EH (cell line): ENCODE results near the gene PTPN14.
A peak's percentile ranks its signal among the peaks of the same experiment; 100 is the strongest.

Experiments used
- DNase-seq: peaks from one replicate; pipeline ENCODE4 v3.0.0-alpha.2; 2015; ENCODE audit warnings: low read depth

The PTPN14 gene

GRCh38 chr1:214397497-214397896 lies 153.9 kb downstream of the PTPN14 start:
- no peak for DNase-seq

- no peak for DNase-seq
Measured at GRCh38 chr1:214396330-214396729, 155.1 kb downstream of the PTPN14 start.

- peak; percentile 94 for DNase-seq
Measured at GRCh38 chr1:214394569-214394968, 156.8 kb downstream of the PTPN14 start.

- DNase-seq = no peak
Measured at GRCh38 chr1:214393086-214393485, 158.3 kb downstream of the PTPN14 start.

GRCh38 chr1:214391873-214392645 lies 159.3 kb downstream of the PTPN14 start:
- DNase-seq = peak; percentile 83

- no peak for DNase-seq
Measured at GRCh38 chr1:214389734-214390133, 161.7 kb downstream of the PTPN14 start.

GRCh38 chr1:214386747-214387146 lies 164.7 kb downstream of the PTPN14 start:
- DNase-seq = peak; percentile 44

GRCh38 chr1:214386333-214386732 lies 165.1 kb downstream of the PTPN14 start:
- no peak for DNase-seq

- DNase-seq = no peak
Measured at GRCh38 chr1:214385428-214385827, 166.0 kb downstream of the PTPN14 start.

GRCh38 chr1:214384373-214385079 lies 166.9 kb downstream of the PTPN14 start:
- DNase-seq = no peak

- DNase-seq = no peak
Measured at GRCh38 chr1:214383381-214384372, 167.7 kb downstream of the PTPN14 start.

- DNase-seq = peak; percentile 61
Measured at GRCh38 chr1:214380986-214381695, 170.3 kb downstream of the PTPN14 start.

GRCh38 chr1:214380396-214380795 lies 171.0 kb downstream of the PTPN14 start:
- peak; percentile 32 for DNase-seq

- DNase-seq = peak; percentile 10
Measured at GRCh38 chr1:214379236-214379970, 172.0 kb downstream of the PTPN14 start.

- peak; percentile 62 for DNase-seq
Measured at GRCh38 chr1:214378492-214378891, 172.9 kb downstream of the PTPN14 start.

GRCh38 chr1:214377886-214378285 lies 173.5 kb downstream of the PTPN14 start:
- peak; percentile 94 for DNase-seq

- no peak for DNase-seq
Measured at GRCh38 chr1:214377485-214377884, 173.9 kb downstream of the PTPN14 start.

GRCh38 chr1:214372092-214372491 lies 179.3 kb downstream of the PTPN14 start:
- DNase-seq = no peak

- no peak for DNase-seq
Measured at GRCh38 chr1:214370615-214371014, 180.8 kb downstream of the PTPN14 start.

GRCh38 chr1:214369364-214369763 lies 182.0 kb downstream of the PTPN14 start:
- no peak for DNase-seq

- DNase-seq = no peak
Measured at GRCh38 chr1:214367841-214368240, 183.6 kb downstream of the PTPN14 start.
